PFSK-1 (cell line): ENCODE measurements around the gene IFT74.

Experiments
- FOXP2 ChIP-seq: optimal IDR thresholded peaks from 2 replicates; pipeline ENCODE3; 2011; ENCODE audit warnings: borderline replicate concordance, control low read depth, inconsistent platforms; ENCODE audit not compliant: insufficient read depth; ENCODE audit errors: extremely low read length, extremely low read depth
- POLR2AphosphoS5 ChIP-seq: IDR thresholded peaks from 2 replicates; pipeline ENCODE4 v1.6.1; 2012; ENCODE audit warnings: low read depth, mild to moderate bottlenecking, control low read depth, low read length, moderate library complexity
- SIN3A ChIP-seq: IDR thresholded peaks from 2 replicates; pipeline ENCODE4 v1.6.1; 2012; ENCODE audit warnings: mild to moderate bottlenecking, low read length, moderate library complexity, borderline replicate concordance; ENCODE audit not compliant: insufficient read depth
- TAF1 ChIP-seq: IDR thresholded peaks from 2 replicates; pipeline ENCODE4 v1.6.1; 2012; ENCODE audit warnings: low read length, control low read depth, borderline replicate concordance; ENCODE audit not compliant: insufficient read depth
- TF ChIP-seq, protein P1 (sequence below), 2 experiments: IDR thresholded peaks; 2 replicates each; pipeline versions ENCODE4 v1.6.1 to v1.8.0; 2011 to 2012; ENCODE audit warnings: low read depth in 2 of 2, low read length in 2 of 2, control low read depth in 1 of 2, inconsistent platforms in 1 of 2, mild to moderate bottlenecking in 1 of 2, moderate library complexity in 1 of 2; ENCODE audit not compliant: insufficient read depth in 1 of 2

Gene IFT74

GRCh38 chr9:26995810-26996209 is 39.6 kb downstream of the IFT74 start:
- TF ChIP-seq SIN3A: no peak
- no peak for TF ChIP-seq TAF1
- TF ChIP-seq POLR2AphosphoS5: no peak
- no peak for TF ChIP-seq FOXP2
- TF ChIP-seq, protein P1, sequence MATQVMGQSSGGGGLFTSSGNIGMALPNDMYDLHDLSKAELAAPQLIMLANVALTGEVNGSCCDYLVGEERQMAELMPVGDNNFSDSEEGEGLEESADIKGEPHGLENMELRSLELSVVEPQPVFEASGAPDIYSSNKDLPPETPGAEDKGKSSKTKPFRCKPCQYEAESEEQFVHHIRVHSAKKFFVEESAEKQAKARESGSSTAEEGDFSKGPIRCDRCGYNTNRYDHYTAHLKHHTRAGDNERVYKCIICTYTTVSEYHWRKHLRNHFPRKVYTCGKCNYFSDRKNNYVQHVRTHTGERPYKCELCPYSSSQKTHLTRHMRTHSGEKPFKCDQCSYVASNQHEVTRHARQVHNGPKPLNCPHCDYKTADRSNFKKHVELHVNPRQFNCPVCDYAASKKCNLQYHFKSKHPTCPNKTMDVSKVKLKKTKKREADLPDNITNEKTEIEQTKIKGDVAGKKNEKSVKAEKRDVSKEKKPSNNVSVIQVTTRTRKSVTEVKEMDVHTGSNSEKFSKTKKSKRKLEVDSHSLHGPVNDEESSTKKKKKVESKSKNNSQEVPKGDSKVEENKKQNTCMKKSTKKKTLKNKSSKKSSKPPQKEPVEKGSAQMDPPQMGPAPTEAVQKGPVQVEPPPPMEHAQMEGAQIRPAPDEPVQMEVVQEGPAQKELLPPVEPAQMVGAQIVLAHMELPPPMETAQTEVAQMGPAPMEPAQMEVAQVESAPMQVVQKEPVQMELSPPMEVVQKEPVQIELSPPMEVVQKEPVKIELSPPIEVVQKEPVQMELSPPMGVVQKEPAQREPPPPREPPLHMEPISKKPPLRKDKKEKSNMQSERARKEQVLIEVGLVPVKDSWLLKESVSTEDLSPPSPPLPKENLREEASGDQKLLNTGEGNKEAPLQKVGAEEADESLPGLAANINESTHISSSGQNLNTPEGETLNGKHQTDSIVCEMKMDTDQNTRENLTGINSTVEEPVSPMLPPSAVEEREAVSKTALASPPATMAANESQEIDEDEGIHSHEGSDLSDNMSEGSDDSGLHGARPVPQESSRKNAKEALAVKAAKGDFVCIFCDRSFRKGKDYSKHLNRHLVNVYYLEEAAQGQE (IDR thresholded peaks at IDR 0.05; ENCODE audit: insufficient read depth in 1 of 2, low read depth in 2 of 2, low read length in 2 of 2): no peak

- TF ChIP-seq SIN3A (no peak), POLR2AphosphoS5 (no peak), TAF1 (no peak), FOXP2 (no peak)
- TF ChIP-seq, protein P1 (IDR thresholded peaks at IDR 0.05; ENCODE audit: insufficient read depth in 1 of 2, low read depth in 2 of 2, low read length in 2 of 2): no peak
These were observed 47.3 kb downstream of the IFT74 start for GRCh38 chr9:27003426-27004077.

- TF ChIP-seq POLR2AphosphoS5 (no peak), SIN3A (no peak), FOXP2 (no peak), TAF1 (no peak)
- TF ChIP-seq, protein P1 (IDR thresholded peaks at IDR 0.05; ENCODE audit: insufficient read depth in 1 of 2, low read depth in 2 of 2, low read length in 2 of 2): no peak
These were observed 49.3 kb downstream of the IFT74 start, which contains the start of gene LRRC19 for GRCh38 chr9:27005491-27005890. TSS of gene LRRC19 (minus strand) at chr9:27005672. CDS start at chr9:26999694, 5,978 bp downstream.

- TF ChIP-seq, protein P1 (IDR thresholded peaks at IDR 0.05; ENCODE audit: insufficient read depth in 1 of 2, low read depth in 2 of 2, low read length in 2 of 2): no peak
- TF ChIP-seq POLR2AphosphoS5 (no peak), SIN3A (no peak), FOXP2 (no peak), TAF1 (no peak)
These were observed 63.4 kb downstream of the IFT74 start for GRCh38 chr9:27019589-27019988.

DNA sequence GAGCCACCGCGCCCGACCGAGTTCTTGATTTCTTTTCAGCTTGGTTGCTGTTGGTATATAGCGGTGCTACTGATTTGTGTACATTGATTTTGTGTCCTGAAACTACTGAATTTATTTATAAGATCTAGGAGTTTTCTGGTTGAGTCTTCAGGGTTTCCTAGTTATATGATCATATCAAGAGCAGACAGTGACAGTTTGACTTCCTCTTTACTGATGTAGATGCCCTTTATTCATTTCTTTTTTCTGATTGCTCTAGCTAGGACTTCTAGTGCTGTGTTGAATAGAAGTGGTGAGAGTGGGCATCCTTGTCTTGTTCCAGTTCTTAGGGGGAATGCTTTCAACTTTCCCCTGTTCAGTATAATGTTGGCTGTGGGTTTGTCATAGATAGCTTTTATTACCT is 66.7 kb downstream of the IFT74 start:
- TF ChIP-seq FOXP2 (no peak), SIN3A (no peak), TAF1 (no peak), POLR2AphosphoS5 (no peak)
- TF ChIP-seq, protein P1 (IDR thresholded peaks at IDR 0.05; ENCODE audit: insufficient read depth in 1 of 2, low read depth in 2 of 2, low read length in 2 of 2): no peak
